A549 (cell line): Measurements from ENCODE around the gene PTPN13. TPM values are rescaled to one million over a fixed set of nuclear protein-coding genes. Genes with fewer than 3 reads are reported as not detected.
A peak's percentile ranks its signal among the peaks of the same experiment; 100 is the strongest.

Experiments used
- ATAC-seq, 2 experiments: fragments of 200-7000 bp in 1 of 2; fragments of >200 bp in 1 of 2; cut with Nextera tagmentation in 1 of 2; cut with Tn5 transposase in 1 of 2; 3 replicates each; pipeline versions ENCODE4 v1.8.0 to v1.9.1; 2018 to 2020; ENCODE audit warnings: mild to moderate bottlenecking in 1 of 2, moderate library complexity in 1 of 2
- CTCF ChIA-PET: fragments of 300-600 bp; sonication (Branson Sonifier 250); formaldehyde crosslinking; extraction: SDS; loops from one replicate; lab custom pipeline; 2021; ENCODE audit warnings: antibody characterized with exemption, inconsistent platforms; lab: Yijun Ruan, JAX
- POLR2A ChIA-PET: fragments of 350-600 bp; formaldehyde crosslinking; extraction: SDS; loops from one replicate; lab custom pipeline; 2021; ENCODE audit warnings: antibody characterized with exemption, inconsistent platforms; lab: Yijun Ruan, JAX
- DNase-seq, 2 experiments: peaks; one replicate each; pipeline versions ENCODE4 v3.0.0 to v3.0.0-alpha.2; 2011 to 2016; ENCODE audit warnings: low read depth in 1 of 2, low spot score in 1 of 2
- FAIRE-seq: peaks from 2 replicates; lab custom pipeline; 2011; peaks lifted over from hg19 to GRCh38; lab: Jason Lieb, UNC
- H3K27ac ChIP-seq, 2 experiments: fragments of >200 bp; sonication (Bioruptor Twin); formaldehyde crosslinking; 3 replicates each; pipeline ENCODE4 v1.5.1; 2016 to 2017
- H3K4me1 ChIP-seq: fragments of >200 bp; sonication (Bioruptor Twin); formaldehyde crosslinking; 3 replicates; pipeline ENCODE4 v1.6.1; 2016
- H3K4me2 ChIP-seq: fragments of >200 bp; sonication (Bioruptor Twin); formaldehyde crosslinking; 3 replicates; pipeline ENCODE4 v1.6.1; 2016
- H3K4me3 ChIP-seq: fragments of >200 bp; sonication (Bioruptor Twin); formaldehyde crosslinking; 3 replicates; pipeline ENCODE4 v1.5.1; 2016
- H3K9me3 ChIP-seq: fragments of >200 bp; sonication (Bioruptor Twin); formaldehyde crosslinking; 3 replicates; pipeline ENCODE4 v1.6.1; 2016
- BHLHE40 ChIP-seq: IDR thresholded peaks from 2 replicates; pipeline ENCODE4 v1.6.1; 2012; ENCODE audit warnings: low read depth, low read length, inconsistent platforms
- E2F6 ChIP-seq: IDR thresholded peaks from 2 replicates; pipeline ENCODE4 v1.6.1; 2012; ENCODE audit warnings: low read depth, borderline replicate concordance
- EHF ChIP-seq: fragments of 250-450 bp; sonication (Bioruptor Pico); IDR thresholded peaks from 2 replicates; pipeline ENCODE4 v1.5.0; 2020; ENCODE audit warnings: mild to moderate bottlenecking
- ESRRA ChIP-seq: fragments of 150-350 bp; IDR thresholded peaks from 2 replicates; pipeline ENCODE4 v1.6.1; 2014; ENCODE audit warnings: mild to moderate bottlenecking, low read length, borderline replicate concordance
- FOSB ChIP-seq: fragments of 250-450 bp; sonication (Bioruptor Pico); IDR thresholded peaks from 2 replicates; pipeline ENCODE4 v1.5.0; 2020; ENCODE audit warnings: mild to moderate bottlenecking, moderate library complexity
- FOSL2 ChIP-seq, 2 experiments: fragments of 450-650 bp in 1 of 2; fragments of >200 bp in 1 of 2; sonication (Bioruptor Twin) in 1 of 2; formaldehyde crosslinking; IDR thresholded peaks; 2 replicates each; pipeline versions ENCODE4 v1.5.0 to v1.6.1; 2016 to 2020; ENCODE audit warnings: mild to moderate bottlenecking in 1 of 2, moderate library complexity in 1 of 2
- FOXS1 ChIP-seq: fragments of 250-450 bp; sonication (Bioruptor Pico); IDR thresholded peaks from 2 replicates; pipeline ENCODE4 v1.5.0; 2020; ENCODE audit warnings: mild to moderate bottlenecking, moderate library complexity
- HES2 ChIP-seq: fragments of >200 bp; sonication (Bioruptor Twin); formaldehyde crosslinking; IDR thresholded peaks from 2 replicates; pipeline ENCODE4 v1.6.1; 2016
- HMGXB4 ChIP-seq: fragments of 250-450 bp; sonication (Bioruptor Pico); IDR thresholded peaks from 2 replicates; pipeline ENCODE4 v1.5.0; 2021; ENCODE audit warnings: mild to moderate bottlenecking, moderate library complexity, borderline replicate concordance
- HOXA7 ChIP-seq: fragments of 250-450 bp; sonication (Bioruptor Pico); IDR thresholded peaks from 2 replicates; pipeline ENCODE4 v1.5.0; 2020; ENCODE audit warnings: mild to moderate bottlenecking, moderate library complexity
- MAFK ChIP-seq: fragments of 450-650 bp; IDR thresholded peaks from 2 replicates; pipeline ENCODE4 v1.6.1; 2014; ENCODE audit not compliant: partially characterized antibody
- MYC ChIP-seq: IDR thresholded peaks from 2 replicates; pipeline ENCODE4 v1.6.1; 2012; ENCODE audit warnings: mild to moderate bottlenecking, inconsistent platforms, low read length, improper control_type of control experiment, borderline replicate concordance
- NPAS2 ChIP-seq: fragments of 250-450 bp; sonication (Bioruptor Pico); IDR thresholded peaks from 2 replicates; pipeline ENCODE4 v1.8.0; 2022; ENCODE audit warnings: mild to moderate bottlenecking, moderate library complexity, borderline replicate concordance
- NR3C1 ChIP-seq: fragments of >200 bp; sonication (Bioruptor Twin); formaldehyde crosslinking; IDR thresholded peaks from 3 replicates; pipeline ENCODE4 v1.6.1; 2017
- PBX3 ChIP-seq: IDR thresholded peaks from 2 replicates; pipeline ENCODE4 v1.6.1; 2012
- POLR2A ChIP-seq: IDR thresholded peaks from 2 replicates; pipeline ENCODE4 v1.6.1; 2012; ENCODE audit warnings: mild to moderate bottlenecking, low read length
- RAD21 ChIP-seq, 2 experiments: fragments of >200 bp in 1 of 2; sonication (Bioruptor Twin) in 1 of 2; formaldehyde crosslinking in 1 of 2; IDR thresholded peaks in 1 of 2; conservative IDR thresholded peaks in 1 of 2; 2 replicates in 1 of 2; 3 replicates in 1 of 2; pipeline ENCODE4 v1.6.1; 2012 to 2018; ENCODE audit warnings: inconsistent platforms in 1 of 2
- REST ChIP-seq: fragments of 200-600 bp; sonication (generic); IDR thresholded peaks from 2 replicates; pipeline ENCODE4 v1.6.1; 2016; ENCODE audit warnings: antibody characterized with exemption, mild to moderate bottlenecking, moderate library complexity
- SMC3 ChIP-seq: fragments of >200 bp; sonication (Bioruptor Twin); formaldehyde crosslinking; IDR thresholded peaks from 3 replicates; pipeline ENCODE4 v1.6.1; 2018; ENCODE audit warnings: inconsistent platforms
- TP53 ChIP-seq: fragments of 250-450 bp; sonication (Bioruptor Pico); IDR thresholded peaks from 2 replicates; pipeline ENCODE4 v1.5.0; 2021; ENCODE audit warnings: mild to moderate bottlenecking, moderate library complexity
- WGBS: methylation state at CpG from one replicate; pipeline ENCODE4 v1.1.6; 2017; ENCODE audit errors: missing lambda C conversion rate; 5-methylcytosine and 5-hydroxymethylcytosine counted together
- polyA plus RNA-seq, 4 experiments: library from polyadenylated mRNA; depleted of rRNA in 3 of 4; stranded (reverse); fragments of >200 nt; fragmentation: RNase III in 1 of 4; extraction: RNeasy Plus Mini Kit Qiagen cat#74134 plus additional on column Dnase treatment in 1 of 4; gene quantifications; 2 replicates in 3 of 4; 3 replicates in 1 of 4; pipeline ENCODE4 v1.2.3, GENCODE V29; 2011 to 2017
- TF ChIP-seq, protein P1 (sequence below): fragments of 250-450 bp; sonication (Bioruptor Pico); IDR thresholded peaks from 2 replicates; pipeline ENCODE4 v1.5.0; 2020; ENCODE audit warnings: low read depth, mild to moderate bottlenecking, moderate library complexity
- TF ChIP-seq, protein P2 (sequence below): fragments of 450-650 bp; IDR thresholded peaks from 2 replicates; pipeline ENCODE4 v1.6.1; 2014; ENCODE audit warnings: antibody characterized with exemption
- TF ChIP-seq, protein P3 (sequence below): fragments of 150-350 bp; IDR thresholded peaks from 2 replicates; pipeline ENCODE4 v1.6.1; 2014; ENCODE audit warnings: low read depth, mild to moderate bottlenecking, low read length

PTPN13 gene
- polyA plus RNA-seq, 2 of the 4 experiments (the other 2 are of a cell fraction), result 10.4 to 13.3 TPM

- FAIRE-seq, result no peak
- CTCF ChIA-PET, result no interaction called here
These were observed 237.4 kb downstream of the PTPN13 start for GRCh38 chr4:86831262-86832130.

GRCh38 chr4:86833615-86834014 lies 239.5 kb downstream of the PTPN13 start:
- Histone ChIP-seq H3K9me3 (peaks cover 6% of the 10 kb centered on the region; the same call in 2 of the 3 replicates), H3K4me3 (no peak overlapping the region), H3K4me1 (peaks cover 10% of the 10 kb centered on the region; the same call in 2 of the 3 replicates), H3K27ac (no peak overlapping the region), H3K4me2 (no peak overlapping the region)
- FAIRE-seq, result no peak
- CTCF ChIA-PET, result interaction anchor here (0.6 kb wide), 1 partner anchor 25 kb away, joined by 3 read pairs; no protein-coding TSS in a partner anchor
- no peak for ATAC-seq
- no peak for DNase-seq
- 100% methylated on average over 1 of the region's 1 CpG for WGBS
- POLR2A ChIA-PET, result no interaction called here
- TF ChIP-seq FOSL2 (IDR thresholded peaks at IDR 0.05) (no peak), FOSL2 (CRISPR knock-in tag; IDR thresholded peaks at IDR 0.05) (no peak), RAD21 (conservative IDR thresholded peaks at IDR 0.05 in 1 of 2, IDR thresholded peaks at IDR 0.05 in 1 of 2) (no peak), FOSB (no peak), EHF (CRISPR knock-in tag) (no peak), BHLHE40 (no peak), REST (no peak), PBX3 (no peak)
- TF ChIP-seq, protein P1, sequence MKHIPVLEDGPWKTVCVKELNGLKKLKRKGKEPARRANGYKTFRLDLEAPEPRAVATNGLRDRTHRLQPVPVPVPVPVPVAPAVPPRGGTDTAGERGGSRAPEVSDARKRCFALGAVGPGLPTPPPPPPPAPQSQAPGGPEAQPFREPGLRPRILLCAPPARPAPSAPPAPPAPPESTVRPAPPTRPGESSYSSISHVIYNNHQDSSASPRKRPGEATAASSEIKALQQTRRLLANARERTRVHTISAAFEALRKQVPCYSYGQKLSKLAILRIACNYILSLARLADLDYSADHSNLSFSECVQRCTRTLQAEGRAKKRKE (CRISPR knock-in tag), result no peak
- TF ChIP-seq, protein P2, sequence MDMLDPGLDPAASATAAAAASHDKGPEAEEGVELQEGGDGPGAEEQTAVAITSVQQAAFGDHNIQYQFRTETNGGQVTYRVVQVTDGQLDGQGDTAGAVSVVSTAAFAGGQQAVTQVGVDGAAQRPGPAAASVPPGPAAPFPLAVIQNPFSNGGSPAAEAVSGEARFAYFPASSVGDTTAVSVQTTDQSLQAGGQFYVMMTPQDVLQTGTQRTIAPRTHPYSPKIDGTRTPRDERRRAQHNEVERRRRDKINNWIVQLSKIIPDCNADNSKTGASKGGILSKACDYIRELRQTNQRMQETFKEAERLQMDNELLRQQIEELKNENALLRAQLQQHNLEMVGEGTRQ, result no peak

More at GRCh38 chr4:86831262-86832130, 237.4 kb downstream of the PTPN13 start:
- H3K4me1 ChIP-seq, result peaks cover 10% of the 10 kb centered on the region; the same call in 2 of the 3 replicates
- no peak overlapping the region for H3K4me3 ChIP-seq
- H3K4me2 ChIP-seq, result peak overlapping the region; percentile 49; the same call in 2 of the 3 replicates
- TF ChIP-seq MYC (no peak), TP53 (CRISPR knock-in tag) (no peak), FOXS1 (CRISPR knock-in tag) (no peak), HOXA7 (CRISPR knock-in tag) (no peak), ESRRA (no peak), NPAS2 (no peak), HMGXB4 (CRISPR knock-in tag) (no peak), MAFK (no peak), RAD21 (conservative IDR thresholded peaks at IDR 0.05 in 1 of 2, IDR thresholded peaks at IDR 0.05 in 1 of 2) (no peak), NR3C1 (no peak), BHLHE40 (no peak), FOSL2 (IDR thresholded peaks at IDR 0.05) (no peak), FOSL2 (CRISPR knock-in tag; IDR thresholded peaks at IDR 0.05) (no peak), E2F6 (no peak), HES2 (no peak), POLR2A (no peak), SMC3 (no peak)
- TF ChIP-seq, protein P3, sequence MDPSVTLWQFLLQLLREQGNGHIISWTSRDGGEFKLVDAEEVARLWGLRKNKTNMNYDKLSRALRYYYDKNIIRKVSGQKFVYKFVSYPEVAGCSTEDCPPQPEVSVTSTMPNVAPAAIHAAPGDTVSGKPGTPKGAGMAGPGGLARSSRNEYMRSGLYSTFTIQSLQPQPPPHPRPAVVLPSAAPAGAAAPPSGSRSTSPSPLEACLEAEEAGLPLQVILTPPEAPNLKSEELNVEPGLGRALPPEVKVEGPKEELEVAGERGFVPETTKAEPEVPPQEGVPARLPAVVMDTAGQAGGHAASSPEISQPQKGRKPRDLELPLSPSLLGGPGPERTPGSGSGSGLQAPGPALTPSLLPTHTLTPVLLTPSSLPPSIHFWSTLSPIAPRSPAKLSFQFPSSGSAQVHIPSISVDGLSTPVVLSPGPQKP, result no peak
- TF ChIP-seq, all 56 proteins: peak for 0
- WGBS, result 50% methylated on average over 5 of the region's 5 CpGs
- ATAC-seq, result peak; percentile 43 to 59; a peak in 4 of 6 replicates
- peaks cover 6% of the 10 kb centered on the region; the same call in 2 of the 3 replicates for H3K9me3 ChIP-seq
- DNase-seq, result peak; percentile 6 to 46
- H3K27ac ChIP-seq, result no peak overlapping the region
- POLR2A ChIA-PET, result interaction anchor here (1.4 kb wide), 1 partner anchor 237 kb away, joined by 6 read pairs; the partner anchor contains the start of gene PTPN13
